PFSK-1 (cell line): ENCODE data around the gene ZNF460.

ENCODE experiments used
- POLR2AphosphoS5 ChIP-seq: IDR thresholded peaks from 2 replicates; pipeline ENCODE4 v1.6.1; 2012; ENCODE audit warnings: low read depth, mild to moderate bottlenecking, control low read depth, low read length, moderate library complexity
- TAF1 ChIP-seq: IDR thresholded peaks from 2 replicates; pipeline ENCODE4 v1.6.1; 2012; ENCODE audit warnings: low read length, control low read depth, borderline replicate concordance; ENCODE audit not compliant: insufficient read depth

- TF ChIP-seq TAF1 (no peak; the same call in 1 of the 2 replicates), POLR2AphosphoS5 (no peak; the same call in 1 of the 2 replicates)
Measured at GRCh38 chr19:57280165-57280961, at the start of gene ZNF460.
